Ishikawa (cell line): Measurements from ENCODE around the gene CPNE4.

Source experiments
- CEBPB ChIP-seq: IDR thresholded peaks from 2 replicates; pipeline ENCODE4 v1.6.1; 2012
- CREB1 ChIP-seq: IDR thresholded peaks from 2 replicates; pipeline ENCODE4 v1.6.1; 2012; ENCODE audit warnings: low read depth
- EGR1 ChIP-seq: IDR thresholded peaks from 2 replicates; pipeline ENCODE4 v1.6.1; 2012
- EP300 ChIP-seq: IDR thresholded peaks from 2 replicates; pipeline ENCODE4 v1.6.1; 2012; ENCODE audit warnings: borderline replicate concordance
- FOXM1 ChIP-seq: IDR thresholded peaks from 2 replicates; pipeline ENCODE4 v1.6.1; 2012; ENCODE audit warnings: low read depth, borderline replicate concordance
- MAX ChIP-seq: IDR thresholded peaks from 2 replicates; pipeline ENCODE4 v1.6.1; 2012
- NFIC ChIP-seq: IDR thresholded peaks from 2 replicates; pipeline ENCODE4 v1.6.1; 2012
- RAD21 ChIP-seq: IDR thresholded peaks from 2 replicates; pipeline ENCODE4 v1.6.1; 2012; ENCODE audit warnings: low read depth
- REST ChIP-seq: IDR thresholded peaks from 2 replicates; pipeline ENCODE4 v1.6.1; 2012; ENCODE audit warnings: low read depth, mild to moderate bottlenecking
- TAF1 ChIP-seq: IDR thresholded peaks from 2 replicates; pipeline ENCODE4 v1.6.1; 2012; ENCODE audit warnings: low read depth, mild to moderate bottlenecking
- TCF12 ChIP-seq: IDR thresholded peaks from 2 replicates; pipeline ENCODE4 v1.6.1; 2012; ENCODE audit warnings: low read depth
- TEAD4 ChIP-seq: IDR thresholded peaks from 2 replicates; pipeline ENCODE4 v1.6.1; 2012
- YY1 ChIP-seq: IDR thresholded peaks from 2 replicates; pipeline ENCODE4 v1.6.1; 2012; ENCODE audit warnings: low read depth
- ZBTB7A ChIP-seq: IDR thresholded peaks from 2 replicates; pipeline ENCODE4 v1.6.1; 2012; ENCODE audit warnings: low read depth
- TF ChIP-seq, protein P1 (sequence below): IDR thresholded peaks from 2 replicates; pipeline ENCODE4 v1.6.1; 2012

The CPNE4 gene

DNA sequence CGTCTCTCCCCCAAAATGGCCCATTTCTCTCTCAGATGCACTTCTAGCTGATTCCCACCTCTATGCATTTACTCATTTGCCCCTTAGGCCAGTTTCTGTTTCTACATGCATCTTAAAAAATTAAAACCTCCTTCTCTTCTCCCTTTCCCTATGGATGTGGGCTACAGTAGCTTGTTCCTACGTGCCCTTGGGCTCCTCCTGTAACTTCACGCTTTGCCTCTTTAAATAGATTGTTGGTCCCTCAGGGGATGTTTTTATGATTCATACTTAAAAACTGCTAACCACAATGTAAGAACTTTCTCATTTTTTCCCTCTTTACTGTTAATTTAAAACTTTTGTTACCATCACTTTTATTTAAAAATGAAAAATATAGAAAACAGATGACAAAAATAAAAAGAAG, 346.4 kb downstream of the CPNE4 start:
- no peak for TF ChIP-seq CREB1
- TF ChIP-seq ZBTB7A: no peak
- no peak for TF ChIP-seq MAX
- no peak for TF ChIP-seq TEAD4
- no peak for TF ChIP-seq TCF12
- TF ChIP-seq CEBPB: no peak
- TF ChIP-seq EP300: no peak

DNA sequence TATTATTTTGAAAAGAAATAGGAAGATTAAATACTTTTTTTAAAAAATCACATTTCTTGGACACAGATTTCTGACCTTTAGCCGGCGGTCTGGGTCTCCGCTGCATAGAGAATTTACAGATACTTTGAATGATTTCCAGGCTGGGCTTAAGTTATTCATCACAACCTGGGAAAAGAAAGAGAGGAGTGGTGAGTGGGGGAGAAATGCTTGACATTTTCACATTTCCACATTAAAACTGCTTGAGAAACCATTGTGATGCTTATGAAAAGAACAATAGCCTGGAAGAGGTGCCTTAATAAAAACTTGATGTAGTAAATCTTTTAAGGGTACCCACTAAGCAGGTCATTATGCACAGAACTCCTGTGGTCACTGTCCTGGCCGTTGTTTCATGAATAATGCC, 365.2 kb downstream of the CPNE4 start:
- TF ChIP-seq REST: no peak
- TF ChIP-seq, protein P1, sequence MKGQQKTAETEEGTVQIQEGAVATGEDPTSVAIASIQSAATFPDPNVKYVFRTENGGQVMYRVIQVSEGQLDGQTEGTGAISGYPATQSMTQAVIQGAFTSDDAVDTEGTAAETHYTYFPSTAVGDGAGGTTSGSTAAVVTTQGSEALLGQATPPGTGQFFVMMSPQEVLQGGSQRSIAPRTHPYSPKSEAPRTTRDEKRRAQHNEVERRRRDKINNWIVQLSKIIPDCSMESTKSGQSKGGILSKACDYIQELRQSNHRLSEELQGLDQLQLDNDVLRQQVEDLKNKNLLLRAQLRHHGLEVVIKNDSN: no peak
- TF ChIP-seq TAF1: no peak
- no peak for TF ChIP-seq ZBTB7A
- no peak for TF ChIP-seq NFIC
- TF ChIP-seq CREB1: no peak
- no peak for TF ChIP-seq RAD21
- TF ChIP-seq TEAD4: no peak
- TF ChIP-seq YY1: no peak
- TF ChIP-seq EGR1: no peak
- no peak for TF ChIP-seq CEBPB
- TF ChIP-seq MAX: no peak
- TF ChIP-seq EP300: no peak
- no peak for TF ChIP-seq TCF12

DNA sequence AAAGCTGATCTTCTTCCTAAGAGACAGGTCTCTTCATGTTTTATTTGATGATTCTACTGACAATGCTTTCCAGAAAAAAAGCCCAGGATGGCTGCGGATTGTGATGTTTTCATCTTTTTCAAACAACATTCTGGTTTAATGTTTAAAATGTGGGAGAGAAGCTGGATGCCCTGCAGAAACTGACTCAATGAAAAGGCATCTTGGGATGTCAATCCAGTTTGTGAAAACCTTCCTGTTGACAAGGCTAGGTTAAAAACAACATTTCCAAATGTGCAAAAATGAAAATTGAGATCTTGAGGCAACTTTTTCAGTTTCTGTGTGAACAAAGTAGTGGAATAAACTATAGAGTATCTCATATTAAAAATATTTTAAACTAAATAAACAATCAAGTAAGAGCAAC, 376.0 kb downstream of the CPNE4 start:
- TF ChIP-seq, protein P1: no peak
- TF ChIP-seq CREB1 (no peak), TEAD4 (no peak), YY1 (no peak), EGR1 (no peak), EP300 (no peak), RAD21 (no peak)

DNA sequence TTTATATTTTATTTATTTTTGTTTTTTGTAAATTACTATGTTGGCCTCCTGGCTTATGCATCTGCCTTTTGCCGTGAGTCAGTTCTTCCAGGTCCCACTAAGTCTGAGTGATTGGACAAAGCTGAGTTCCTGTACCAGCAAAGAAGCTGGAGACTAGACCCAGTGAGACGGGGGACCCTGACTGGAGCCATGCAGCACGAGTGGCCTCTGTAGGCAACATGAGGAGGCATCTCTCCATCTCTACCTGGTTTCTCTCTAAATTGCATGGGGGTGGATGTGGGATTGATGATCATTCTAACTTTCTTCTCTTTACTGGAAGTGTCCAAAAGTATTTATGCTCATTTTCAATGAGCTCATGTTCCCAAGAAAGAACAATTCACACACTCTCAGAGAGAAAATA, 376.7 kb downstream of the CPNE4 start:
- no peak for TF ChIP-seq MAX
- peak; percentile 20; the same call in 1 of the 2 replicates for TF ChIP-seq RAD21
- no peak for TF ChIP-seq TEAD4
- TF ChIP-seq REST: no peak
- TF ChIP-seq FOXM1: no peak
- TF ChIP-seq TCF12: no peak
- no peak for TF ChIP-seq CEBPB
- no peak for TF ChIP-seq CREB1

DNA sequence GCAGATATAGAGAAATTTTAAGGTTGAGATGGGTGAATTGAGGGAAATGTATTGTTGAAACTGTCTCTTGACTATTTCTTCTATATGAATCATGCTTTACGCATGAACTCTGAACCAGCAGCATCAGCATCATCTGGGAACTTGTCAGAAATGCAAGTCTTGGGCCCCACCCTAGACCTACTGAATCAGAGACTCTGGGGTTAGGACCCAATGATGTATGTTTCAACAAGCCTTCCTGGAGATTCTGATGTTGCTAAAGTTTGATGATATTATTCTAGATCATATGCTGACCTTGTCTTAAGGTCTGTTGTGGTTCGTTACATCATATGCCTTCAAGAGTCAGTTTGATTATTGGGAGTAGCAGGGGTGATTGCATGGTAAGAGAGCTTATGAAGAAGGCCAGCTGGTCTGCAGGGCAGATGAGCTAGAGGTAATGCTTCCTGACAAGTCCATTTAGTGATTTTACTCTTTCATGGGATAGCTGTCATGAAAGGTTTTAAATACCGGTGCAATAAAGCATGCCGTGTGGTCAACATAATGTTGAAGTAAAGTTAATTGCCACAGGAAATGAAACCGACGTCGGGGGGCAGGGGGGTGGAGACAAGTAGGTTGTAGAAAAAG, 379.6 kb downstream of the CPNE4 start:
- TF ChIP-seq TCF12: no peak
- no peak for TF ChIP-seq CEBPB
- TF ChIP-seq EP300: no peak
- no peak for TF ChIP-seq REST
- TF ChIP-seq TEAD4: no peak
- TF ChIP-seq TAF1: no peak
- TF ChIP-seq, protein P1: no peak
- no peak for TF ChIP-seq CREB1
